VCaP (cell line): ENCODE results near the gene GPR17.

ENCODE experiments used
- H3K27ac ChIP-seq: fragments of 450-650 bp; 2 replicates; pipeline ENCODE4 v1.5.1; 2017
- CTCF ChIP-seq: fragments of 450-650 bp; conservative IDR thresholded peaks from 2 replicates; pipeline ENCODE4 v1.5.1; 2017; ENCODE audit warnings: mild to moderate bottlenecking, moderate library complexity

GPR17 gene

GRCh38 chr2:127605691-127606263 is 40.2 kb upstream of the GPR17 start:
- no peak for TF ChIP-seq CTCF

GRCh38 chr2:127606625-127607398 is 39.1 kb upstream of the GPR17 start:
- TF ChIP-seq CTCF = no peak
- H3K27ac ChIP-seq = no peak overlapping the region

More at GRCh38 chr2:127605691-127606263, 40.2 kb upstream of the GPR17 start:
- no peak overlapping the region for H3K27ac ChIP-seq

- TF ChIP-seq CTCF = no peak
- H3K27ac ChIP-seq = no peak overlapping the region
Measured at GRCh38 chr2:127607399-127607908, 38.5 kb upstream of the GPR17 start.

- H3K27ac ChIP-seq = no peak overlapping the region
- TF ChIP-seq CTCF = no peak
Measured at GRCh38 chr2:127608061-127609030, 37.6 kb upstream of the GPR17 start.

GRCh38 chr2:127609031-127609751 is 36.8 kb upstream of the GPR17 start:
- no peak overlapping the region for H3K27ac ChIP-seq
- TF ChIP-seq CTCF = no peak

- H3K27ac ChIP-seq = no peak overlapping the region
- no peak for TF ChIP-seq CTCF
Measured at GRCh38 chr2:127609818-127610217, 36.1 kb upstream of the GPR17 start.
